ENCODE measurements around the gene ATXN7. TPM values are rescaled to one million over a fixed set of nuclear protein-coding genes. Genes with fewer than 3 reads are reported as not detected.

The ATXN7 gene
- total RNA-seq, 1 donor from 2014 or later, result 13.2 TPM

- intact Hi-C loops (cut with DNase I), result no loop called here
These were observed 74.3 kb downstream of the ATXN7 start for GRCh38 chr3:63937661-63938651.

GRCh38 chr3:63940389-63940757 is 76.7 kb downstream of the ATXN7 start:
- H3K4me1 ChIP-seq, result no peaks in the 10 kb centered on the region
- DNase-seq (ENCODE audit: low spot score in 2 of 2), result no peak
- H3K27me3 ChIP-seq, result no peaks in the 10 kb centered on the region
- no peak overlapping the region for H3K4me3 ChIP-seq
- no peak overlapping the region for H3K27ac ChIP-seq
- intact Hi-C loops (cut with DNase I), result no loop called here
- no peak for TF ChIP-seq CTCF (IDR thresholded peaks at IDR 0.05)
- no peaks in the 10 kb centered on the region for H3K9me3 ChIP-seq
- no peaks in the 10 kb centered on the region for H3K36me3 ChIP-seq

More at GRCh38 chr3:63937661-63938651, 74.3 kb downstream of the ATXN7 start:
- no peak overlapping the region for H3K4me3 ChIP-seq
- H3K27ac ChIP-seq, result no peak overlapping the region
- no peak for TF ChIP-seq CTCF (IDR thresholded peaks at IDR 0.05)
- no peaks in the 10 kb centered on the region for H3K27me3 ChIP-seq
- peaks cover 0 to 3% of the 10 kb centered on the region in 2 donors for H3K4me1 ChIP-seq
- no peak for DNase-seq (ENCODE audit: low spot score in 2 of 2)
- no peaks in the 10 kb centered on the region for H3K9me3 ChIP-seq
- H3K36me3 ChIP-seq, result no peaks in the 10 kb centered on the region

GRCh38 chr3:63942528-63942927 is 78.9 kb downstream of the ATXN7 start:
- TF ChIP-seq CTCF (IDR thresholded peaks at IDR 0.05), result no peak
- no peaks in the 10 kb centered on the region for H3K27me3 ChIP-seq
- H3K4me1 ChIP-seq, result no peaks in the 10 kb centered on the region
- H3K27ac ChIP-seq, result no peak overlapping the region
- H3K4me3 ChIP-seq, result no peak overlapping the region
- H3K9me3 ChIP-seq, result no peaks in the 10 kb centered on the region
- DNase-seq (ENCODE audit: low spot score in 2 of 2), result no peak
- intact Hi-C loops (cut with DNase I), result no loop called here
- H3K36me3 ChIP-seq, result no peaks in the 10 kb centered on the region

- H3K9me3 ChIP-seq, result no peaks in the 10 kb centered on the region
- no peak overlapping the region for H3K27ac ChIP-seq
- TF ChIP-seq CTCF (IDR thresholded peaks at IDR 0.05), result no peak
- H3K36me3 ChIP-seq, result no peaks in the 10 kb centered on the region
- H3K27me3 ChIP-seq, result no peaks in the 10 kb centered on the region
- intact Hi-C loops (cut with DNase I), result no loop called here
- H3K4me1 ChIP-seq, result no peaks in the 10 kb centered on the region
- no peak overlapping the region for H3K4me3 ChIP-seq
- DNase-seq (ENCODE audit: low spot score in 2 of 2), result no peak
These were observed 80.0 kb downstream of the ATXN7 start for GRCh38 chr3:63943678-63944077.

- Histone ChIP-seq H3K27ac (no peak overlapping the region), H3K9me3 (no peaks in the 10 kb centered on the region), H3K36me3 (no peaks in the 10 kb centered on the region), H3K4me3 (no peak overlapping the region), H3K4me1 (no peaks in the 10 kb centered on the region), H3K27me3 (no peaks in the 10 kb centered on the region)
- intact Hi-C loops (cut with DNase I), result no loop called here
- no peak for DNase-seq (ENCODE audit: low spot score in 2 of 2)
- TF ChIP-seq CTCF (IDR thresholded peaks at IDR 0.05), result no peak
These were observed 82.0 kb downstream of the ATXN7 start for GRCh38 chr3:63945558-63946096.

Data from ascending aorta (tissue), 2 donors.